ENCODE data around the gene CAPS.
"Not testable (repeated sequence)": the region's sequence is repeated elsewhere in the genome, so short reads cannot be mapped to it uniquely, and the experiment has no call there.

Gene CAPS

DNA sequence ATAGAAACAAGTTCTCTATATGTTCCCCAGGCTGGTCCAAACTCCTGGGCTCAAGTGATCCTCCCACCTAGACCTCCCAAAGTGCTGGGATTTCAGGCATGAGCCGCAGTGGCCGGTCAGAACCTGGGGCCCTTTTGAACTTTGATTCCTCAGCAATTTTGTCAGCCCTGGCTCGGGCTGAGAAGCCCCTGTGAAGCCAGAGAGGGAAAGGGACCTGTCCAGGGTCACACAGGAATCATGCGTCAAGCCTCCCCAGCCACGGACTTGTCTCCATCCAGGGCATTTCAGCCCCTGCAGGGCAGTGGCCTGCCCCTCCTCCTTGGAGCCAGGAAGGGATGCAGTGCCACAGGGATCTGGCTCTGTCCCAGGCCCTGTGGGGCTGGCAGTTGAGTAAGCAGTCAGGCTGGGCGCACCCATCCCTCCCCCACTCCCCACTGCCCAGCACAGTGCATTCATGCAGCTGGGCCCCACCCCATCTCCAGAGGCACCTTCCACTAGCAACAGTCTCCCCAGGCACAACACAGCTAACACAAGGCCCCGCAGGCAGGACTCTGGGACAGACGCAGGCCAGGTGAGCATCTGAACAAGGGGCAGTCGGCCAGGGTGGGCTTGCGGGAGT lies at the start of gene CAPS:
Gene CAPS, plus strand, starts transcription at position 516 of the 619 bp plus-strand sequence. CDS start 153 bp downstream, outside the sequence.
- no peak for DNase-seq (ENCODE audit: low read depth)

DNA sequence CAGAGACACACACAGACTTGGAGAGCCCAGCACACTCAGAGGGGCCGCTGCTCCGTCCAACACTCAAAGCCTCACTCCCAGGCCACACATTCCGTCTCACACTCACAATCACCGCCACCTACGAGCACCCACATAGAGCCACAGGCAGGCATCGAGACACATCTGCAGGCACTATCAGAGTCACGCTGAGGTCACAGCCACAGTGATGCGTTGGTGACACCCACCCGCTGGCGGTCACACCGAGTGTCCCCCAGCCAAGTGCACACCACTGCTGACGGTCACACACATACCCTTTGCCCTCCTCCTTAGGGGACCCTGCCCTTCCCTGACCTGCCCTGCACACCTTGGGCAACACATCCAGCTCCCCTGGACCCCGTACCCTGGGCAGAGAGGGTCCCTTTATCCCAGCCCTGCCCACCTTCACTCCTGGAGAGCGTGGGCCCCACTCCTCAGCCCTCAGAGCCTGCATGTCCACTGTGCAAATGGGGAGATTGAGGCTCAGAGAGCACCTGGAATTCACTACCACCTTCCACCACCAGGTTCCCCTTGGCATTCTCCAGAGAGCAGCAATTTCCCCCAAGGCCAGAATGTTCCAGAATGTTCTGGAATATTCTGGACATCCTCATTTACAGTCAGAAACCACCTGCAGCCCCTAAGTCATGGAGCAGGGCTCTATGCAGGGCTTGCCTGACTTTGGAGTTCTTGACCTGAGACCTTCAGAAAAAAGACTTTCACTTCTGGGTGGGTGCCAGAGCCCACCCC lies 49.1 kb upstream of the CAPS start:
- no peak for DNase-seq (ENCODE audit: low read depth)

DNA sequence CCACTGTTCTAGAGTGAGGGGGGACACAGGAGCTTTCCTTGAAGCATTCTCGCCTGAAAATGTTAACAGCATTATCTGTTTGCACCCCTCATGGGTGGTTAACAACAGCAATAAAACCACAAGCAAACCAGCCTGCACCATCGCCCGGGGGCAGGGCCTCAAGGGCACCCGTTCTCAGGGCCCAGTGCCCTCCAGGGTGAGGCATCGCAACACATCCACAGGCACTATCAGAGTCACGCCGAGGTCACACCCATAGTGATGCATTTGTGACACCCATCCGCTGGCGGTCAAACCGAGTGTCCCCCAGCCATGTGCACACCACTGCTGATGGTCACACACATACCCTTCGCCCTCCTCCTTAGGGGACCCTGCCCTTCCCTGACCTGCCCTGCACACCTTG lies 48.3 kb upstream of the CAPS start:
- no peak for DNase-seq (ENCODE audit: low read depth)

DNA sequence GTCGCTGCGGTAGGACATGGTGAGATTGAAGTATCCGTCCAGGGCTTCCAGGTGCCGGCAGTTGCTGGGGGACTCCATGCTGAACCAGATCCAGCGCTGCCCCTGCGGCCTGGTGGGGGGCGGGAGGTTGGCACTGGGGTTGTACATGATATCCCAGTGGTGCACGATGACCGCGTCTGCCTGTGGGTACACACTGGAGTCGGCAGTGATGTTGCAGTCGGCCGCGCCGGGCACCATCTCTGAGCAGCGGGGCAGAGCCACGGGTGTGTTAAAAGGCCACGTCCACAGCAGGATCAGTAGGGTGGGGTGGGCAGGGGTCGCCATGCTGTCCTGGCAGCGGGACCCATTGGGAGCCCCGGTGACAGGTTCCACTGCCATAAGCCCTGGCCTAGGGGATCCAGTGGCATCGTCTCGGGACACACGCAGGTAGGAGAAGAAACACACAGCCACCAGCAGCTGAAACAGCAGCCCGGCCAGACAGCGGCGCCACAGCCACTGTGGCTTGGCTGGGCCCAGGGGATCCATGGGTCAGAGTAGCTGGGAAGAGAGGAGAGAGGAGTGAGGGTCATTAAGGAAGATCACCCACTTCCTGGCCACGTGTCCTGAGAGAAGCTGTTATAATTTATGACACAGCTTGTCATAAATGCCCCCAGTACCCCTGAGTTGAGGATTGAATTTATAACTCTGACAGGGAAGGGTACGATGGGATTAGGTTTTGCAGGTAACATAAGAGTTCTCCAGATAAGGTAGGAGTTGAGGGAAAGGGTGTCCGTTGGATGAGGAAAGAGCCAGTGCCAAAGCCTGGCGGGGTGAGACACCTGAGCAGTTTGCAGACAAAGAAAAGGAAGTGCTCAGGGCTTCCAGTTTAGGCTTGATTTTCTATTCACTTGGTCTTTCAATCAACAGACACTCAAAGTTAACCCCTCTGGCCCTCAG lies 46.6 kb upstream of the CAPS start:
- no peak for DNase-seq (ENCODE audit: low read depth)

DNA sequence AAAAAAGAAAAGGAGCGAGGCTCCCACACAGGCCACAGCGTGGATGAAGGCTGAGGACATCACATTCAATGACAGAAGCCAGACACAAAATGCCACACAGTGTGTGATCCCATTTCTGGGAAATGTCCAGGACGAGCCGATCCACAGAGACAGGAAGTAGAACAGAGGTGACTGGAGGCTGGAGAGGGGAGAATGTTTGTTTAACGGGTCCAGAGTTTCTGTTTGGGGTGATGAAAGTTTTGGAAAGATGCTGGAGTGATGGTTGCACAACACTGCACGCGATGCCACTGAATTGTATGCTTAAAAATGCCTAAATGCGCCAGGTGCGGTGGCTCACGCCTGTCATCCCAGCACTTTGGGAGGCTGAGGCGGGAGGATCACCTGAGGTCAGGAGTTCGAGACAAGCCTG lies 43.1 kb upstream of the CAPS start:
- DNase-seq (ENCODE audit: low read depth), result no peak

DNA sequence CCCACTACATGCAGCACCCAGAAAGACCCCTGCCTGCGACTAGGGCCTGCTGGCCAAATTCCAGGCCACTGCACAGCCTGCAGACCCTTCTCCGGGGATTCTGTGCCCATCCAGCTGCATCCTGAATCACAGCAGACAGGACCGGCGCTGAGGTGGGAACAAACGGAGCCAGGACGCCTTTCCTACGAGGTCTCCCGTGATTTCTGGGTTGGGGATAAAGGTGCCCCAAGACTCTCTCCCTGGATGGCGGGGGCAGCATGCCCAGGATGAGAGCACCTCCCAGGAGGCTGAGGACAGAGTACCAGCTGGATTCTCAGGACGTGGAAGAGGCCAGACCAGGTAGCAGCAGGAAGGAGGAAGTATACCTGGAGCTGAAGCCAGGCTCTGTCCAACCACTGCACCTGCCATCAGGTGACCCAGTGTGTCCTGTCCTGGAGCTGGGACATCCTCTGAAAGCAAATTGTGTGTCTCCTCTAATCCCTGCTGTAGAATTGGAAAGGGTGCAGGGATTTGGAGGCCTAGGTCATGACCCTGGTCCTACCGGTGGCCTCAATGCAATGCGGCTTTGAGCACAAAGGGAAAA lies 40.3 kb upstream of the CAPS start:
- no peak for DNase-seq (ENCODE audit: low read depth)

DNA sequence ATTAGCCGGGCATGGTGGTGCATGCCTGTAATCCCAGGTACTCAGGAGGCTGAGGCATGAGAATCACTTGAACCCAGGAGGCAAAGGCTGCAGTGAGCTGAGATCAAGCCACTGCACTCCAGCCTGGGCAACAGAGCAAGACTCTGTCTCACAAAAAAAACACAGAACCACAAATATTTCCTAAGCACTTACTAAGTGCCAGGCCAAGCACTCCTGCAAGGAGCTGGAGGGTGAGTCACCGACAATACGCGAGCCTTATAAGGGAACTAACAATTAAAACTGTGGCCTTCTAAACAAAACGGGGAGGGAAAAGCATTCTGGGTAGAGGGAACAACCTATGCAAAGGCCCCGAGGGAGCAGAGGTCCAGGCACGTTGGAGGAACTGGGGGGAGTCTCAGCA lies 39.6 kb upstream of the CAPS start:
- not testable (repeated sequence) for DNase-seq (ENCODE audit: low read depth)

DNA sequence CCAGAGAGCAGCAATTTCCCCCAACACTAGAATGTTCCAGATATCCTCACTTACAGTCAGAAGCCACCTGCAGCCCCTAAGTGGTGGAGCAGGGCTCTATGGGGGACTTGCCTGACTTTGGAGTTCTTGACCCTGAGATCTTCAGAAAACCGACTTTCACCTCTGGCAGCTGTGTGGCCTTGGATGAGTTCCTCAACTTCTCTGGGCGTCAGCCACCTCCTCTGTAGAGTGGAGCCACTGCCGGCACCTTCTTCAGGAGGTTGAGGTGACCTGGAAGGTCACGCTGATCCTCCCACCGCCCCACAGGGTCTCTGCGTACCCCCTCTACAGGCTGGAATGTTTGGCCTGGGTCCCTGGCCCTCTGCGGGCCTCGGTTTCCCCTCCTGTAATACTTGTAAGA lies 36.6 kb upstream of the CAPS start:
- DNase-seq (ENCODE audit: low read depth), result no peak

DNA sequence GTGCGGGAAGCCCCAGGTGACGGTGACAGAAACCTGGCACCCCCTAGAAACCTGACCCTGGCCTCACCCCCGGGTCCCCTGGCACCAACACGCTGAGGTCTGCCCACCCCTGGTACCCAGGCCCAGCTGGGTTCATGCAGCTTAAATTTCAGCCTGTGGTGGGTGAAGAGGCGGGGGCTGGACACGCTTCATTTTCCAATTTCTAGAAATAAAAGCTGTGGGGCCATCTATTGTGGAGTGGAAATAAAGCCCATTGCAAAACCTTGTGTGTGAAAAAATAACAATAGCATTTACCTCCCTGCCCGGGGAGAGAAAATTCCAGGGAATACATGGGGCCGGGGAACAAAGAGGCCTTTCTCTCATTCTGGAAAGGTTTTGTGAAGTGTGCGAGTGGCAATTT lies 36.2 kb upstream of the CAPS start:
- DNase-seq (ENCODE audit: low read depth), result no peak

DNA sequence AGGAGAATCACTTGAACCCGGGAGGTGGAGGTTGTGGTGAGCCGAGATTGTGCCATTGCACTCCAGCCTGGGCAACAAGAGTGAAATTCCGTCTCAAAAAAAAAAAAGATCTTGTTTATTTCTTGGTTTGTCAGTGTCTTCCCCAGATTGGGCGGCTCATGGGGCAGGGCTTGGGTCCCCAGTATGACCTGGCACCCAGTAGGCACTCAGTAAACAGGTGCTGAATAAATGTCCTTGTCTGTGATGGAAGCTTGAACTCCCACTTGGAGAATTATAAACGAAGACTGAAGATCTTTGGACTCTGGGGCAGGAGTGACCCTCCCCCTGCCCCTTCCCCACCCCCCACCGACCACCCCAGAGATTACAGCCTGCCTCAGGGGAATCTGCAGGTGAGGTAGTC lies 33.9 kb upstream of the CAPS start:
- DNase-seq (ENCODE audit: low read depth), result no peak

DNA sequence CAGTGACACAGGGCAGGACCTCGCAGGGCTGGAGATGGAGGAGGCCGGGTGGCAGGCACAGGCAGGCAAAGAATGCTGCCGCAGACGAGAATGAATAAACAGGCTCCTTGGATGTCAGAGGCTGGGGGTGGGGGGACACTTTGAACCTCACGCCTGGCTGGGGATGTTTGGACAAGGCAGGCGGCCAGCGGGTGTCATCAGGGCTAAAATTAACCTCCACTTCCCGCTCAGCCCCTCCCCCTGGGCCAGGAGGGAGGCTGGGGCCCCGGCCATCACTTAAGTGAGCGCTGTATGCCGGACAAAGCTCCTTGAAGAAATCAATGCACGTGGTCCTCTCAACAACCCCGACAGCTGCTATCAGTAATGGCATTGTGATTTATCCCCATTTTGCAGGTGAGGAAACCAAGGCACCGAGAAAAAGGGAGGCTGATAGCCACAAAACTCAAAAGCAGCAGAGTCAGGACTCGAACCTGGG lies 33.4 kb upstream of the CAPS start:
- DNase-seq (ENCODE audit: low read depth), result no peak

DNA sequence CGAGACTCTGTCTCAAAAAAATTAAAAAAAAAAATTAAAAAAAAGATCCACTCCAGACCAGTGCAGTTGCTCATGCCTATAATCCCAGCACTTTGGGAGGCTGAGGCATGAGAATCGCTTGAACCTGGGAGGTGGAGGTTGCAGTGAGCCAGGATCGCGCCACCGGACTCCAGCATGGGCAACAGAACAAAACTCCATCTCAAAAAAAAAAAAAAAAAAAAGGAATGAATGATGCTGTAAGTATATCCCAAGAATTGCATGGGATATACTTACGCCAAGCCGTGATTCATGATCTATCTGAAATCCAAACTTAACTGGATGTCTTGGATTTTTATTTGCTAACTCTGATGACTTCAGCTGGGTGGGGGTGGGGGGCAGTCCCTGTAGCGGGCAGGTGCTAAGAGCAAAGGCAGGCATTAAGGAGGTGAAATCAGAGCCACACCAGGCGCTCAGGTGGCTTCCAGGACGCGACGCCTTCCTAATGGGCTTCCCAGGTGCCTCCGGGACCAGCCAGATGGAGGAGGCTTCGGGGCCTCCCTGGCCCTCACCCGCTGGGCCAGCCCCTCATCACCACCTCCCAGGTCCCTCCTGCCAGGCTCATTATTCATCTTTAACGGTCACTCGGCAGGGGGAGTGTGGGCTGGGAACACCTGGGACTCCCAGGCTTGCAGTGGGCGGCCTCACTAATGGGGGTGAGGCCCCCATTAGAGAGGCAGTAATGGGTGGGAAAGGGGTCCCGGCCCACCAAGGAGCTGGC lies 32.3 kb upstream of the CAPS start:
- DNase-seq (ENCODE audit: low read depth), result no peak

DNA sequence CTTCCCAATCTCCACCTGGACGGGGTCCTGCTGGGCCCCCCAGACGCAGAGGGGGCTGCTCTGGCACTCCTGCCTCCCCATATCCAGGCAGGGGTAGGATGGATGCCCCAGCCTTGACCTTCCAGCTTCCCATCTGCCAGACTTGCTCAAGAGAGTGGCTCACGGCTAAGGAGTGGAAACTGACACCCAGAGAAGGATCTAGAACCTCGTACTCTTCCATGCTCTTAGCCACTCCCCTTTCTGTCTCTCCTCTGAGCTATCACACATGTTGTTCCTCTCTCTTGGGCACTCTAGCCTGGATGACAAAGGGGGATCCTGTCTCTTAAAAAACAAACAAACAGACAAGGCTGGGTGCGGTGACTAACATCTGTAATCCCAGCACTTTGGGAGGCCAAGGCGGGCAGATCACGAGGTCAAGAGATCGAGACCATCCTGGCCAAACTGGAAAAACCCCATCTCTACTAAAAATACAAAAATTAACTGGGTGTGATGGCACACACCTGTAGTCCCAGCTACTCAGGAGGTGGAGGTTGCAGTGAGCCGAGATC lies 31.6 kb upstream of the CAPS start:
- DNase-seq (ENCODE audit: low read depth), result no peak

DNA sequence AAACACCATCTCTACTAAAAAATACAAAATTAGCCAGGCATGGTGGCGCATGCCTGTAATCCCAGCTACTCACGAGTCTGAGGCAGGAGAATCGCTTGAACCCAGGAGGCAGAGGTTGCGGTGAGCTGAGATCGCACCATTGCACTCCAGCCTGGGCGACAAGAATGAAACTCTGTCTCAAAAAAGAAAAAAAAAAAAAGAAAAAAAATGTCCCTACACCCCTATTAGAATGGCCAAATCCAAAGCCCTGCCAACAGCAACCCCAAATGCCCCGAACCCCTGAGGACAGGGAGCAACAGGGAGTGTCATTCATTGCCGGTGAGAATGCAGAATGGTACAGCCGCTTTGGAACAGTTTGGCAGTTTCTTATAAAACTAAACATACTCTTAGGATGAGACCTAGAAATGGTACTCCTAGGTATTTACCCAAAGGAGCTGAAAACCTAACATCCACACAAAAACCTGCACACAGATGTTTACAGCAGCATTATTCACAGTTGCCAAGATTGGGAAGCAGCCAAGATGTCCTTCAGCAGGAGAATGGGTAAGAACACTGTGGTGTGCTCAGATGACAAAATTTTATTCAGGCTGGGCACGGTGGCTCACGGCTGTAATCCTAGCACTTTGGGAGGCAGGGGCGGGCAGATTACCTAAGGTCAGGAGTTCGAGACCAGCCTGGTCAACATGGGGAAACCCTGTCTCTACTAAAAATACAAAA lies 30.7 kb upstream of the CAPS start:
- DNase-seq (ENCODE audit: low read depth), result not testable (repeated sequence)

DNA sequence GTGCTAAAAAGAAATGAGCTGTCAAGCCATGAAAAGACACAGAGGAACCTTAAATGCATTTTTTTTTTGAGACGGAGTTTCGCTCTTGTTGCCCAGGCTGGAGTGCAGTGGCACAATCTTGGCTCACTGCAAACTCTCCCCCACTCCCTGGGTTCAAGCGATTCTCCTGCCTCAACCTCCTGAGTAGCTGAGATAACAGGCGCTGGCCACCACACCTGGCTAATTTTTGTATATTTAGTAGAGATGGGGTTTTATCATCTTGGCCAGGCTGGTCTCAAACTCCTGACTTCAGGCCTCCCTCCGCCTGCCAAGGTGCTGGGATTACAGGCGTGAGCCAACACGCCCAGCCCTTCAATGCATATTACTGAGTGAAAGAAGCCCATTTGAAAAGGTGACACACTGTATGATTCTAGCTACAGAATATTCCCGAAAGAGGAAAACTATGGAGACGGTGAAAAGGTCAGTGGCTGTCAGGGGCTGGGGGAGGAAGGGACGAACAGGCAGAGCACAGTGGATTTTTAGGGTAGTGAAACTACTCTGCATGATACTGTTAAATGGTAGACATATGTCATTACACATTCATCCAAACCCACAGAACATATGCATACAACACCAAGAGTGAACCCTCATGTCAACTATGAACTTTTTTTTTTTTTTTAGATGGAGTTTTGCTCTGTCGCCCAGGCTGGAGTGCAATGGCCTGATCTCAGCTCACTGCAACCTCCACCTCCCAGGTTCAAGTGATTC lies 29.8 kb upstream of the CAPS start:
- not testable (repeated sequence) for DNase-seq (ENCODE audit: low read depth)

DNA sequence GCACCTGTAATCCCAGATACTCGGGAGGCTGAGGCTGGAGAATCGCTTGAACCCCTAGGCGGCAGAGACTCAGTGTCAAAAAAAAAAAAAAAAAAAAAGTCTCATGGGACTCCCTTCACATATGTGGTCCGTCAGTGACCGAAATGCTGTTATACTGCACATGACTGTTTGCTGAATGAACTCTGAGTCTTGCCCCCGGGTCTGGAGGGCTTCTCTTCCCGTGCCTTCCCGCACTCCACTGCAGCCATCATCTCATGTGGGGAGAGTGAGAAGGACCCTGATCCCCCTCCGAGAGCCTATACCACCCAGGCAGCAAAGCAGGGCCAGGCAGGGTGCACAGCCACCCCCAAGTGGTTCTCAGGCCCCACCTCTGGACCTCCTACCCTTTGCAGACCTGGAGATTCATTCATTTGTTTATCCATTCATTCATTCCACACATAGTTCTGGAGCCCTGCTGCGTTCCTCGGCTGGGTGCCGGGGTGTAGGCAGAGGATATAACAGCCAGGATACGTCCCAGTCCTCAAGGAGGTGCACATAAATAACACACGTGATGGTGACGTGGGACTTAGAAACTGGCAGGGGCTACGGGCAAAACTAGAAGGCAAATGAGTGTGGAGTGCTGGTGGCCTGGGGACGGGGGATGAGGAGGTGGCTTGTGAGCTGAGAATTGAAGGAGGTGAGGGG lies 24.6 kb upstream of the CAPS start:
- DNase-seq (ENCODE audit: low read depth), result no peak

DNA sequence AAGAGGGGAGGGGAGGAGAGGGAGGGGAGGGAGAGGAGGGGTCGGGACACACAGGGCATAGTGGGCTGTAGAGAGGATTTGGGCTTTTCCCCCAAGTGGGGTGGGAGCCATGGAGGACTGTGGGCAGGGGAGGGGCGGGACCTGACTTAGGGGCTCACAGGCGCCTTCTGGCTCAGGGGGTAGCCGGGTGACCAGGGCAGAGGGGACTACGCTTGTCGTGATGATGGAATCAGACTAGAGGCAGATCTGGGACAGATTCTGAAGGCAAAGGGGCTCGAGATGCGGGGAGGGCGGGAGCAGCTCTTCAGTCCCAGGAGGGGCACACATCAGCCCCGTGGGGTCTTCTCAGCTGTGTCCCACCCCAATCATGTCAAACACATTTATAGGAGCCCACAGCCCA lies 24.0 kb upstream of the CAPS start:
- no peak for DNase-seq (ENCODE audit: low read depth)

DNA sequence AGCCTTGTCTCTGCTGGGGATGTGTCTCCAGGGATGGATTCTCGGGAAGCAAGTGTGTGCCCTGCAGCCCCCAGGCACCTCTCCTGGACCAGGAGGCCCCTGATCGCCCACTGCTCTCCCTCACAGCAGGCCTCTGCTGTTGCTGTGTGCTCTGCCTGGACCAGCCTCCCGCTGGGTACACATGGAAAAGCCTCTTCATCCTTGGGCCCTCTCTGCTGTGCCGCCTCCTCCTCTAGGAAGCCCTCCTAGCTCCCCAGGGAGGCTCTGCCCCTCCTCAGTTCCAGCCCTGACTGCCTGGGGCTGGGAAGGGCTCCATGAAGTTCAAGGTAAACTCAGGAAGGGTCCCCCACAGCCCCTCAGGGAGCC lies 22.5 kb upstream of the CAPS start:
- no peak for DNase-seq (ENCODE audit: low read depth)

Data from stimulated activated CD8-positive, alpha-beta memory T cell treated with anti-CD3 and anti-CD28 coated beads, Interleukin-15, amount 100 ng/mL, for 1 hour (primary cell).